GM12801 (cell line): Measurements from ENCODE around the gene CROT.

Source experiments
- CTCF ChIP-seq: IDR thresholded peaks from one replicate; pipeline ENCODE4 v1.5.1; 2011; ENCODE audit warnings: control low read depth; ENCODE audit not compliant: insufficient read length; ENCODE audit errors: extremely low read depth

The CROT gene

GRCh38 chr7:87317691-87318245 is 27.7 kb upstream of the CROT start:
- TF ChIP-seq CTCF, result no peak

- TF ChIP-seq CTCF, result no peak
These were observed 26.7 kb upstream of the CROT start for GRCh38 chr7:87318741-87319140.

DNA sequence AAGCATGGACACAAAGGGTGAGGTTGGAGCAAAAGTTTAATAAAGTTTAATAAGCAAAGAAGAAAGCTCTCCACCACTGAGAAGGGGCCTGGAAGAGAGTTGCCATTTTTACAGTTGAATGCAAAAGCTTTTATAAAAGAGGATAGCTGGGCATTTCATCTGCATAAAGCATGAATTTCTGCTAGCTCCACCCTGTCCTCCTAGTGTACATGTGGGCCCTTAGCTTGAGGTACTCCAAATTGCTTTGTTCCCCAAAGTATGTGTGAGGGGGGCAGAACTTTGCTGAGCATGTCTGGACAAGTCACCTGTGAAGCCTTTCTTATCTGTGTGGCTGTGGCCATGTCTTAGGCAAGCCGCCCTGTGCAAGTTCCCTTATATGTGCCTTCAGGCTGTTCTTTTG is 22.6 kb upstream of the CROT start:
- TF ChIP-seq CTCF, result no peak

- TF ChIP-seq CTCF, result no peak
These were observed 19.7 kb upstream of the CROT start for GRCh38 chr7:87325576-87326370.

GRCh38 chr7:87328281-87328680 is 17.2 kb upstream of the CROT start:
- no peak for TF ChIP-seq CTCF

GRCh38 chr7:87330316-87330715 is 15.1 kb upstream of the CROT start:
- TF ChIP-seq CTCF, result no peak

- no peak for TF ChIP-seq CTCF
These were observed 14.5 kb upstream of the CROT start for GRCh38 chr7:87330942-87331341.
